Stimulated activated naive CD4-positive, alpha-beta T cell treated with Interleukin-2 at 50 U/mL for 16 hours (primary cell): Measurements from ENCODE around the gene PARVB.

Experiments used
- DNase-seq: peaks from one replicate; lab custom pipeline; 2025; lab: John Stamatoyannopoulos, UW

Gene PARVB

DNA sequence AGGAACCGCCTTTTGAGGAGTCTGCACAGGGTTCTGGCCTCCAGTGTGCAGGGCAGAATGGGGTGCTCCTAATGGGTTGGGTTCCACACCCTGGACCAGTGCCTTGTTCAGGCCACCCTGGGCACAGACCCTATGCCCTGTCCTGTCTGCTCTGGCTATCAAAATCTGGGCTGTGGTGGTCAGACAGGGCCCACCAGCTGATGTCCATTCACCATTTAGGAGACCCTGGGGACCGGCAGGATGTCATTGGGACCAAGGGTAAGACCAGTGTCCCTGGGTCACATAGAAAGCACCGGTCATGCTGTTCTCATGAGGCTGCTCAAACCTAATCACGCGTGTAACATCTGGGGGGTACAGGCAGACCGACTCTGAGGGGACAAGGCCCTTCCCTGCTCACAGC lies 194.0 kb downstream of the PARVB start:
- no peak for DNase-seq

DNA sequence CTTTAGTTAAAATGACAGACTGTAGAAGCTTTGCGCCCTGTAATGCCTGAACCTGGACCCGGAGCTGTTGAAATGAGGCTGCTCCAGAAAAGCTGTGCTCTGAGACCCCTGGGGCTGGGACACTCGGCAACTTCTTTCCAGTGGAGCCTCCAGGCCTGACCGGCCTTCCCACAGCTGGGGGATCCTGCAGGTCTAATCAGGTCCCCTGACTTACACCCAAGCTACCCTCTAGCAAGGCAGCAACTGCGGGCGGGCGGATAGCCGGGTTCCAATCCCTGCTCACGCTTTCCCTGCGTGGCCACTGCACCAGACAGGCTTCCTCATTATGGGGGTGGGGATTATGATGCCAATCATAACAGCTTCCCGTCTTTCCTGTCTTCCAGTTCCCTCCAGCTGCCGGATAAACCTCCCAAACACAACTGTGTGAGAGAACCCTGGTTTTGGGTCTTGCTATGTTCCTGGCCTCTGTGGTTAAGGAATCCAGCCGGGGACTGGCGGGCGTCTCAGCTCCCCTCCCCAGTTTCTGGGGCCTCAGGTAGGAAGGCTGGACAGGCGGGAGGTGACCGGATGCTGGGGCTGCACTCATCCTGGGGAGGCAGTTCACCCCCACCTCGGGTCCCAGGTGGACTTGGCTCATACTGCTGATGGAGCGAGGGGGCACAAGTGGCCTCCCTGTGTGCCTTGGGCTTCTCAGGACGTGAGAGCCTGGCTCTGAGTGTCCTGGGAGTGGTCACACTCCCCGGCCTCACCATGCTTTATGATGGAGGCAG lies 195.2 kb downstream of the PARVB start:
- no peak for DNase-seq

DNA sequence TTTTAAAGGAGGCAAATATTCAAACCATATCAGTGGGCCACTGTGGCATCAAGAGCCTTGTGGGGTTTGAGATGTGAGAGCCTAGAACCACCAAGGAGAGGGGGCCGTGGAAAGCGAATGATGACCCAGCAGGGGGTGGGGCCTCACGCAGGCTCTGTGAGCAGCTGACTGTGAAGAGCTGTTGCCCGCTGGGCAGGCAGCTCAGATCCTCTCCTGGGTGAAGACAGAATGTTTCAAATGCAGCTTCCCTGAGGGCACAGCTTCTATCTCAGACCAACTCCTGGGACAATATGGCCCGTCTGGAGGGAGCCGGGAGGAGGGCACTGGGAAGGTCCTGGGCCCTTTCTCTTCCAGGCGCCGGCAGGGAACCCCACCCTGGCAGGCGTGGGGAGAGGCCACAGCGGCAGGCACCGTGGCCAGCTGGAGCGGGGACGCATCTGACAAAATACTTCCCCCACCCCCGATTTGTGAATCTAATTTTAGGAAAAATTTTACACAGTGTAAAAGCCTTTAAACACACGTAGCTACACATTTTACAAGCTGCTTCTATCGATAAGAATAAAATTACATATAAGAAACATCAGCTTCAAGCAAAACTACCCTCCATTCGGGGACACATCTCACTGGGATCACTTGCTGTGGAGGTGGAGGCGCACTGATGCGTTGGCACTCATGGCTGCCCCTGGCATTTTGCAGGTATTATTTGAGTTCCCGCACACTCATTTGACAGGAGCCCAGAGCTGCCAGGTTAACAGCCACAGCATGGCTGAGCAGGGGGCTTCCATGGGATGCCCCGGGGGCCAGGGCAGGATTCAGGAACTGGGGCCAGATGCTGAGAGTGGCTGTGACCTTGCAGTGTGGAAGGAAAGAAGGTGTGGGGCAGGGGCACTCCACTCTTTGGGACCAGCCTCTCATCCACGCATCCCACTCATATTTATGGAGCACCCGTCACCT lies 196.9 kb downstream of the PARVB start:
- no peak for DNase-seq

DNA sequence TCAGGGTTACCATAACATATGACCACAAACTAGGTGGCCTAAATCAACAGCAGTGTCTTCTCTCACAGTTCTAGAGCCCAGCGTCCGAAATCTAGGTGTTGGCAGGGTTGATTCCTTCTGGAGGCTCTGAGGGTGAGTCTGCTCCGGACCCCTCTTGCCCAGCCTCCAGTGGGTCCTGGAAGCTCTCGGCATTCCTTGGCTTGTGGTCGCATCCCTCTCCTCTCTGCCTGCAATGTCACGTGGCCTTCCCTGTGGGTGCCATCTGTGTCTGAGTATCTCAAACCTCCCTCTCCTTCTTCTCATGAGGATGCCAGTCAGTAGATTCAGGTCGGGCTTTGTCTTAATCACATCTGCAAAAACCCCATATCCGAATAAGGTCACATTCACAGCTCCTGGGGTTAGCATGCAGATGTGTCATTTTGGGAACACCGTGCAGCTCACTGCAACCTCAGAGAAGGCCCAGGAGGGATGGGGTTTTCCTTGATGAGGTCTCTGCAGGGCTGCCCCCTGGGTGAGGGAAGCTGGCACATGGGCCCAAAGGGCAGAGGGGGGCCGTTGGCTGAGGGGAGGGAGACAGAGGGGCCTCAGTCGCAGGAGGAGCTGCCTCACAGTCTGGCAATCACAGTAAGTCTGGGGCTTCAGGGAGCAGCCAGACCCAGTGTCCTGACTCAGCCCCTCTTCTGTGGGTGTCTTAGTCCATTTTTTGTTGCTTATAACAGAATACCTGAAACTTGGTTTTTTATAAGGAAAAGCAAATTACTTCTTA lies 197.8 kb downstream of the PARVB start:
- no peak for DNase-seq
